NB4 (cell line): ENCODE measurements around the gene FLOT2.
A peak's percentile ranks its signal among the peaks of the same experiment; 100 is the strongest.
"Not testable (repeated sequence)": the region's sequence is repeated elsewhere in the genome, so short reads cannot be mapped to it uniquely, and the experiment has no call there.

ENCODE experiments used
- DNase-seq: peaks from one replicate; pipeline ENCODE4 v3.0.0; 2010; ENCODE audit warnings: low read depth
- H3K4me3 ChIP-seq: one replicate; pipeline ENCODE4 v1.5.1; 2011; ENCODE audit warnings: mild to moderate bottlenecking, low read depth, low read length, moderate library complexity
- MYC ChIP-seq: IDR thresholded peaks from 2 replicates; pipeline ENCODE4 v1.6.1; 2011; ENCODE audit warnings: low read depth, low read length
- POLR2A ChIP-seq: IDR thresholded peaks from 2 replicates; pipeline ENCODE4 v1.6.1; 2011; ENCODE audit warnings: mild to moderate bottlenecking; ENCODE audit not compliant: insufficient read length; ENCODE audit errors: extremely low read depth
- TF ChIP-seq, protein P1 (sequence below): IDR thresholded peaks from one replicate; pipeline ENCODE4 v1.5.1; 2012; ENCODE audit warnings: low read depth, low read length
- TF ChIP-seq, protein P2 (sequence below): IDR thresholded peaks from 2 replicates; pipeline ENCODE4 v1.6.1; 2011; ENCODE audit warnings: low read depth, low read length

The FLOT2 gene

DNA sequence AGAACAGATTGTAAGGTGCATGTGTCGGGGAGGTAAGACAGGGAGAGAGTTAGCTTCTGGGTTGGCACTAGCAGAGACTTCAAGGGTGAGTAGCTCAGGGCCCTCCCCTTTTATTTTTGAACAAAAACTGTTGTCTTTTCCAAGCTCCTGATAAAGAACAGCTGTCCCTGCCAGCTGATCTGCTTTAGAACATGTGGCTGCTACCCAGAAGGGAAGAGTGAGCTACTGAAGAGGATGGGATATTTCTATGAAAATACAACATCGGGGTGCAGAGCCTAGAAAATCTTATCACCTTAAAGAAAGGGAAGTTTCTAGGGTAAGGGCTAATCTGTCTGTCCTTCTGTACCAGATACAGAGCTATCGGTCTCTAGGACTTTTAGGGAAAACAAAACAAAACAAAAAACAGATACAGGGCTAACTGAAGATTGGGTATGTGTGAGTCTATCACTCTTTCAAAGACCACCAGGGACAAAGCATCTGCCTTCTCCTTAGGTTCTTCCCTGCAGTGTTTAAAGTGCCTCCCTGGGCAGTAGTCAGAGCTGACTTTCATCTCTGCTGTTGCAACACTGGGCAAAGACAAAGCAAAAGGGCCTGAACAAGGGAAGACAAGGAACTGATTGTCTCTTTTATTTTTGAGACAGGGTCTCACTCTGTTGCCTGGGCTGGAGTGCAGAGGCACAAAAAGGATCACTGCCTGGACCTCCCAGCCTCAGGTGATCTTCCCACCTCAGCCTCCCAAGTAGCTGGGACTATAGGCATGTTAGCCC lies 10.4 kb upstream of the FLOT2 start:
- H3K4me3 ChIP-seq = no peak overlapping the region
- DNase-seq = no peak
- TF ChIP-seq MYC = no peak

DNA sequence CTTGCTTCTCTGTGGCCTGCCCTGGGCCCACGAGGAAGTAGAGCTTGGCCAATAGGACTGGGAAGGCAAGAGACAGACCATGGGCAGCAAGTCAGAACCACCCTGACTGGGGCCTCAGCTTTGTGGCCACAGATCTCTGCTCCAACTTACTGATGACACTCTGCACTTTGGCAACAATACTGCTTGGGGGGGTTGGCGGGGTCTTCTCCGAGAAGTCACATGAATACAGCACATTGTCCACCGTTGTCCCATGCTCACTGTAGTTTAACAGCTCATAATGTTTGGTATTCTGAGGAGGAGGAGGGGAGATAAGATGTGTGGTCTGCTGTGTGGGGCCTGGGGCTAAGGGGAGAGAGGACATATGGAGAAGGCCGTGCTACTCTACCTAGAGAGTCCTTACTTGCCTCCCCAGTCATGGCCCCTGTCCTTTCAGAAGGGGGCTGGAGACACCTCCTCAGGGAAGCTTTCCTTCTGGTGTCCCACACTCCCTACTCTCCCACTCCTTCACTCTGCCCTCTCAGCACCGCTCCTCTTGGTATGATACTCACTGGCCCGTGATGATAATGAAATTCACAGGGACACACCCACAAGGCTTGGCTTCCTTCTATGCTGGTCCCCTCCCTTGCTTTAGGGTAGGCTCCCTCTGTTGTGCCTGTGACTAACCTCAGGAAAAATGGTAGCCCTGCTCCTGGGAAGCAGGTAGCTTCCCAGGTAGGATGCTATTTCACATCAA lies 9.3 kb upstream of the FLOT2 start:
- TF ChIP-seq POLR2A (no peak), MYC (no peak)
- TF ChIP-seq, protein P1, sequence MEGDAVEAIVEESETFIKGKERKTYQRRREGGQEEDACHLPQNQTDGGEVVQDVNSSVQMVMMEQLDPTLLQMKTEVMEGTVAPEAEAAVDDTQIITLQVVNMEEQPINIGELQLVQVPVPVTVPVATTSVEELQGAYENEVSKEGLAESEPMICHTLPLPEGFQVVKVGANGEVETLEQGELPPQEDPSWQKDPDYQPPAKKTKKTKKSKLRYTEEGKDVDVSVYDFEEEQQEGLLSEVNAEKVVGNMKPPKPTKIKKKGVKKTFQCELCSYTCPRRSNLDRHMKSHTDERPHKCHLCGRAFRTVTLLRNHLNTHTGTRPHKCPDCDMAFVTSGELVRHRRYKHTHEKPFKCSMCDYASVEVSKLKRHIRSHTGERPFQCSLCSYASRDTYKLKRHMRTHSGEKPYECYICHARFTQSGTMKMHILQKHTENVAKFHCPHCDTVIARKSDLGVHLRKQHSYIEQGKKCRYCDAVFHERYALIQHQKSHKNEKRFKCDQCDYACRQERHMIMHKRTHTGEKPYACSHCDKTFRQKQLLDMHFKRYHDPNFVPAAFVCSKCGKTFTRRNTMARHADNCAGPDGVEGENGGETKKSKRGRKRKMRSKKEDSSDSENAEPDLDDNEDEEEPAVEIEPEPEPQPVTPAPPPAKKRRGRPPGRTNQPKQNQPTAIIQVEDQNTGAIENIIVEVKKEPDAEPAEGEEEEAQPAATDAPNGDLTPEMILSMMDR = no peak
- TF ChIP-seq, protein P2, sequence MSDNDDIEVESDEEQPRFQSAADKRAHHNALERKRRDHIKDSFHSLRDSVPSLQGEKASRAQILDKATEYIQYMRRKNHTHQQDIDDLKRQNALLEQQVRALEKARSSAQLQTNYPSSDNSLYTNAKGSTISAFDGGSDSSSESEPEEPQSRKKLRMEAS = no peak
- no peak for DNase-seq

DNA sequence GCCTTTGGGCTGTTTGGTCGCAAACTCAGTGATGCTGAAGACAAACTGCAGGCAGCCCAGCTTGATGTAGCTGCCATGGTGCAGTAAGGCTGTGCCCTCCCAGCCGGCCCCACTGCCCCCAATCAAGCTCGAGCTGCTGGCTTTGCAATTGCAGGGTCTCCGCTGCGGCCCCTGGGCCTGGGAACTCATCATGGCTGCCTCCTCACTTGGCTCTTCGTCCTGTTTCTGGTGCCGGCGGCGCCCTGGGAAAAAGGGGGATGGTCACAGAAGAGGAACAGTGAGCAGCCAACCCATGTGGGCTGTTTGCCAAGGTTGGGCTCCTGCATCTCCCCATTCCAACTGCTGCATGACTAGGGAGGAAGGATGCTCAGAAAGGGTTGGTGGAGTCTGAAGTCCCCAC lies 8.7 kb upstream of the FLOT2 start:
- no peak for DNase-seq
- H3K4me3 ChIP-seq = no peak overlapping the region
- TF ChIP-seq, protein P1 = no peak
- TF ChIP-seq MYC (no peak), POLR2A (no peak)
- TF ChIP-seq, protein P2 = no peak

More for the DNA sequence above, 9.3 kb upstream of the FLOT2 start:
- H3K4me3 ChIP-seq = no peak overlapping the region

DNA sequence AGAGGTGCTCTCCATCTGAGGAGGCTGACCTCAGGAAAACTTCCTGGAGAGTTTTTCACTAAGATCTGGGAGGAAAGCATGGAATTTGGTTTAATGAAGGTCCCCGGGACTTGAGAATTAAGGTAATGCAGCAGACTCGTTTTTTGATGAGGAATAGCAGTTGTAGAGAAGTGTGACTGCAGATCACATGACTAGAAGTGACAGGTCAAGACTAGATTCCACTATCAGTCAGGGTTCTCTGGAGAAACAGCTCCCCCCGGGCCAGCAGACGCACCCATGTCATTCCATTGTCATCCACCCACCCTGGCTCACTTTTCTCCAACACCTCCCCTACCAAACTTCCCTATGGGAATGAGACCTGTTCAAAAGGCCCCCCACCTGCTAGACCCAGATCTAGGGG lies 7.3 kb upstream of the FLOT2 start:
- DNase-seq = no peak
- no peak overlapping the region for H3K4me3 ChIP-seq
- TF ChIP-seq, protein P2 = no peak
- TF ChIP-seq POLR2A (no peak), MYC (no peak)
- TF ChIP-seq, protein P1 = no peak

DNA sequence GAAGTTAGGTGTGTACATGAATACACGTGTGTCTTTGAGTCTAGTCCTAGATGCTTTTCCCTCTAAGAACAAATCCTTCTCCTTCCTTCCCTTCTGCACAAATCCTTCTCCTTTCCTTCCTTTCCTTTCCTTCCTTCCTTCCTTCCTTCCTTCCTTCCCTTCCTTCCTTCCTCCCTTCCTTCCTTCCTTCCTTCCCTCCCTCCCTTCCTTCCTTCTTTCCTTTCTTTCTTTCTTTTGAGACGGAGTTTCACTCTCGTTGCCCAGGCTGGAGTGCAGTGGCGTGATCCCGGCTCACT lies 6.0 kb upstream of the FLOT2 start:
- not testable (repeated sequence) for H3K4me3 ChIP-seq

DNA sequence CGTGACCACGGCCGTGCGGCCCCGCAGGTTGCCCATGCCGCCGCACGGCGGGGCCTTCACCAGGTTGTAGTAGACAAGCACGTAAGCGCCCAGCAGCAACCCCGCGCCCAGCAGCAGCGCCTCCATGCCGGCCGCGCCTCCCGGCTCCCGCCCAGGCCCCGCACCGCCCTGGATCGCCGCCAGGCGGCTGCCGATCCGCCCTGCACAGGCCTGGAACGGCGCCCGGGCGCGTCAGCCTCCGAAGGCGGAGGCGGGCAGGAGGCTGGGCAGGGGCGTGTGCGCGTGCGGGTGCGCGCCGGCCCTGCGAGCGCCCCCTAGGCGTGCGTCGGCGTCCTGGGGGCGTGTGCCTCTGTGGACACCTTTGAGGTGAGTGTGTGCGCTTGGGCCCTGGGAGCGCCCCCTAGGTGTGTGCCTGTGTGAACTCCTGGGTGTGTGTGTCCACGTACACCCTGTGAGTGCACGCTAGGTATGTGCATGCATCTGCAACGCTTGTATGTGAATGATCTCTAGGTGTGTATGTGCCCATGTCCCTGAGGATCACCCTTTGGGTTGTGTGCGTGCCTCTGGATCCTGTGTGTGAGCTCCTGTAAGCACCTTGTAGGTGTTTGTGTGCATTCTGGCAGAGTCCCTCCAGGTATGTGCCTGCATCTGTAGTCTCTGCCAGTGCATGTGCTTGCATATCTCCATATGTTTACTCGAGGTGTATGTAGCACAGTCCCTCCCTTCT lies 5.4 kb upstream of the FLOT2 start, which contains the start of gene DHRS13:
Gene DHRS13 (minus strand): TSS at position 261 of the 727 bp plus-strand sequence. CDS start 135 bp downstream, at position 126.
- H3K4me3 ChIP-seq = peak within 1 kb of the TSS; percentile 61
- peak; percentile 97 for DNase-seq
- TF ChIP-seq MYC (peak; percentile 86), POLR2A (peak; percentile 39)
- TF ChIP-seq, protein P1 = peak; percentile 93
- TF ChIP-seq, protein P2 = peak; percentile 73; the same call in 1 of the 2 replicates

More for the DNA sequence above, 6.0 kb upstream of the FLOT2 start:
- not testable (repeated sequence) for DNase-seq
